Transverse colon (tissue), 4 donors: Measurements from ENCODE around the gene CPVL. TPM values are rescaled to one million over a fixed set of nuclear protein-coding genes. Genes with fewer than 3 reads are reported as not detected.
A peak's percentile ranks its signal among the peaks of the same experiment; 100 is the strongest.

Experiments
- DNase-seq: peaks from one replicate; pipeline ENCODE4 v3.0.0-alpha.2; 2019
- H3K27ac ChIP-seq, 4 donors: fragments of 200-600 bp; sonication (generic); 2 replicates each; pipeline ENCODE4 v1.5.1; 2016 to 2018; ENCODE audit warnings: inconsistent platforms in 4 of 4
- H3K27me3 ChIP-seq: fragments of 200-600 bp; sonication (generic); 2 replicates; pipeline ENCODE4 v1.5.1; 2017; ENCODE audit warnings: inconsistent platforms
- H3K36me3 ChIP-seq, 4 donors: fragments of 200-600 bp; sonication (generic); 2 replicates each; pipeline ENCODE4 v1.5.1; 2017 to 2019; ENCODE audit warnings: inconsistent platforms in 4 of 4
- H3K4me1 ChIP-seq, 4 donors: fragments of 200-600 bp; sonication (generic); 2 replicates each; pipeline ENCODE4 v1.5.1; 2017 to 2020; ENCODE audit warnings: inconsistent platforms in 4 of 4
- H3K4me3 ChIP-seq, 4 donors: fragments of 200-600 bp; sonication (generic); 1 replicate in 1 of 4; 2 replicates in 3 of 4; pipeline versions ENCODE4 v1.5.1 to v1.6.1; 2017 to 2019; ENCODE audit warnings: inconsistent platforms in 4 of 4
- H3K9me3 ChIP-seq, 2 donors: fragments of 200-600 bp; sonication (generic); 2 replicates each; pipeline ENCODE4 v1.5.1; 2017 to 2019; ENCODE audit warnings: inconsistent platforms in 2 of 2
- EP300 ChIP-seq: sonication (generic); formaldehyde crosslinking; IDR thresholded peaks from one replicate; pipeline ENCODE4 v1.6.1; 2017; ENCODE audit warnings: antibody characterized with exemption, low read depth
- POLR2A ChIP-seq: fragments of 450-650 bp; IDR thresholded peaks from one replicate; pipeline ENCODE4 v1.6.1; 2016; ENCODE audit warnings: antibody characterized with exemption, mild to moderate bottlenecking, moderate library complexity
- POLR2AphosphoS5 ChIP-seq, 3 donors: sonication (generic); formaldehyde crosslinking; IDR thresholded peaks; one replicate each; pipeline ENCODE4 v1.6.1; 2016; ENCODE audit warnings: antibody characterized with exemption in 3 of 3
- WGBS, 2 donors: methylation state at CpG; one replicate each; pipeline ENCODE4 v1.1.5; 2018; ENCODE audit warnings: low coverage in 1 of 2; 5-methylcytosine and 5-hydroxymethylcytosine counted together
- in situ Hi-C, 4 donors: fragments of 200-750 bp; cut with MboI; loops; one replicate each; pipeline versions ENCODE4 v1.15.0 to v1.15.1; 2017; ENCODE audit warnings: low sequenced_read_pairs in 3 of 4, low pct_ligation_motif_present in 1 of 4, low pct_unique_long_range_greater_than_20kb in 1 of 4
- intact Hi-C: fragments of 100-400 bp; cut with DNase I; formaldehyde crosslinking; loops from one replicate; pipeline ENCODE4 v1.15.1; 2023; ENCODE audit warnings: low total_unique reads
- total RNA-seq, 4 donors: library from RNA; depleted of rRNA; stranded (reverse); fragments of >200 nt; gene quantifications; one replicate each; pipeline ENCODE4 v1.1.0, GENCODE V29; 2016
- TF ChIP-seq, protein P1 (sequence below), 5 experiments: fragments of 200-600 bp in 3 of 5; fragments of 450-650 bp in 2 of 5; sonication (generic) in 3 of 5; IDR thresholded peaks; 1 replicate in 2 of 5; 2 replicates in 3 of 5; pipeline ENCODE4 v1.5.1; 2016 to 2017; ENCODE audit warnings: antibody characterized with exemption in 5 of 5, inconsistent platforms in 3 of 5, mild to moderate bottlenecking in 2 of 5, moderate library complexity in 1 of 5

CPVL gene
- total RNA-seq, 4 donors from 2014 or later = 0.75 to 9.7 (median 4.8) TPM

DNA sequence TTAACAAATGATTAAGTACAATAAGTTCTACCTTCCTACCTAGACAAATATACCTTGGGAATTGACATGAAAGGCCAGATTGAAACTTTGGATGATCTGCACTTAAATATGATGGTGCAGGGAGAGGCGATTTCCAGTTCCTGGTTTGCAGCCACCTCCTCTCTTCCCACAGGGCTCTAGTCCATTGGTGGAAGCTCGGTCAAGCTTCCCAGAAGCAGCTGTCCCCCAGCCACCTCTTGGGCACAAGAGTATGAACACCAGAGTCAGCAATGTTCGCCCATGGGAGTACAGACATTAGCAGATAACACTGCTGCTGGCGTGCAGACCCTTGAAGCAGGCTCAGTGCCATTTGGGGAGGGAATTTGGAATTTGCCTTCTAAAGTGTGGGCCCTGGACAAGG lies 1.5 kb upstream of the CPVL start:
- Histone ChIP-seq H3K27me3 (peaks cover 28% of the 10 kb centered on the region), H3K27ac (no peak overlapping the region), H3K4me3 (no peak overlapping the region), H3K4me1 (peaks cover 3 to 19% (median 17%) of the 10 kb centered on the region in 4 donors), H3K36me3 (no peaks in the 10 kb centered on the region), H3K9me3 (no peaks in the 10 kb centered on the region)
- no peak for DNase-seq
- WGBS, 2 donors = 70 to 88% methylated on average over 3 to 4 of the region's 4 CpGs
- intact Hi-C loops (no loop called here), in situ Hi-C loops (no loop called here)
- TF ChIP-seq POLR2A (no peak), EP300 (no peak), POLR2AphosphoS5 (IDR thresholded peaks at IDR 0.05) (no peak)
- TF ChIP-seq, protein P1, sequence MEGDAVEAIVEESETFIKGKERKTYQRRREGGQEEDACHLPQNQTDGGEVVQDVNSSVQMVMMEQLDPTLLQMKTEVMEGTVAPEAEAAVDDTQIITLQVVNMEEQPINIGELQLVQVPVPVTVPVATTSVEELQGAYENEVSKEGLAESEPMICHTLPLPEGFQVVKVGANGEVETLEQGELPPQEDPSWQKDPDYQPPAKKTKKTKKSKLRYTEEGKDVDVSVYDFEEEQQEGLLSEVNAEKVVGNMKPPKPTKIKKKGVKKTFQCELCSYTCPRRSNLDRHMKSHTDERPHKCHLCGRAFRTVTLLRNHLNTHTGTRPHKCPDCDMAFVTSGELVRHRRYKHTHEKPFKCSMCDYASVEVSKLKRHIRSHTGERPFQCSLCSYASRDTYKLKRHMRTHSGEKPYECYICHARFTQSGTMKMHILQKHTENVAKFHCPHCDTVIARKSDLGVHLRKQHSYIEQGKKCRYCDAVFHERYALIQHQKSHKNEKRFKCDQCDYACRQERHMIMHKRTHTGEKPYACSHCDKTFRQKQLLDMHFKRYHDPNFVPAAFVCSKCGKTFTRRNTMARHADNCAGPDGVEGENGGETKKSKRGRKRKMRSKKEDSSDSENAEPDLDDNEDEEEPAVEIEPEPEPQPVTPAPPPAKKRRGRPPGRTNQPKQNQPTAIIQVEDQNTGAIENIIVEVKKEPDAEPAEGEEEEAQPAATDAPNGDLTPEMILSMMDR (IDR thresholded peaks at IDR 0.05) = no peak

DNA sequence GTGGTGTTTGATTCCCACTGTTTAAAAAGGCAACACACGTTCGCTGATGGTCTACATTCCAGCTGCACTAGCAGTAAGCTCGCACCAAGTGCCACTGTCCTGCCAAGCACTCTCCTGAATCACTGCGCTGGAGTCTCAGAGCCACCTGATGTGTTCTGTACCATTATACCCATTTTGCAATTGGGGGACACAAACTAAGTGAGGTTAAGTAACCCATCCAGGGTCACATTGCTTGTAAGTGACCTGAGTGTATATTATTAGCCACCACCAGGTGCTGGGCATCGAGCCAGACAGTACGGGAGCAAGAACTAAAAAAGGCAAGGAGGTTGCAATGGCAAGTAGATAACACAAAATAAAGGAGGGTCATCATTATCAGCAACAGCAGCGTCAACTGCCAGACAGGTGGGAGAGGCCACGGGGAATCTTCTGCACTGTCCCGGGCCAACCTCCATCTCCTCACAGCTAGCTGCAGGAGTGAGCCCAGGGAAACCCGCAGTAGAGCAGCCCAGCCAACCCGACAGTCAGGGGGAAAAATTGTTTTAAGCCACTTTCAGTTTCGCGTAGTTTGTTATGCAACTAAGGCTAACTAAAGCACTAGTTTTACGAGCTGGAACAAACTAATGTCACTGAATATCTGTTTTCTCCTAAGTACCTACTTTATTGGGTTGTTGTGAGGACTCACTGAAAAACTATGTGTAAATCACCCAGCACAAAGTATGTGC lies 712 bp upstream of the CPVL start:
- H3K27me3 ChIP-seq = peaks cover 28% of the 10 kb centered on the region
- TF ChIP-seq POLR2A (no peak), POLR2AphosphoS5 (IDR thresholded peaks at IDR 0.05) (no peak), EP300 (no peak)
- TF ChIP-seq, protein P1 (IDR thresholded peaks at IDR 0.05) = no peak
- DNase-seq = peak; percentile 20
- in situ Hi-C loops = no loop called here
- WGBS, 2 donors = 26 to 29% methylated on average over 6 to 14 of the region's 14 CpGs
- intact Hi-C loops = no loop called here
- no peaks in the 10 kb centered on the region for H3K36me3 ChIP-seq
- peaks cover 3 to 21% (median 17%) of the 10 kb centered on the region in 4 donors for H3K4me1 ChIP-seq
- peak overlapping the region in 3 of 4 donors; percentile 16 to 39 (median 19) for H3K27ac ChIP-seq
- no peaks in the 10 kb centered on the region for H3K9me3 ChIP-seq
- peak overlapping the region in 3 of 4 donors; percentile 18 to 45 (median 36) for H3K4me3 ChIP-seq

DNA sequence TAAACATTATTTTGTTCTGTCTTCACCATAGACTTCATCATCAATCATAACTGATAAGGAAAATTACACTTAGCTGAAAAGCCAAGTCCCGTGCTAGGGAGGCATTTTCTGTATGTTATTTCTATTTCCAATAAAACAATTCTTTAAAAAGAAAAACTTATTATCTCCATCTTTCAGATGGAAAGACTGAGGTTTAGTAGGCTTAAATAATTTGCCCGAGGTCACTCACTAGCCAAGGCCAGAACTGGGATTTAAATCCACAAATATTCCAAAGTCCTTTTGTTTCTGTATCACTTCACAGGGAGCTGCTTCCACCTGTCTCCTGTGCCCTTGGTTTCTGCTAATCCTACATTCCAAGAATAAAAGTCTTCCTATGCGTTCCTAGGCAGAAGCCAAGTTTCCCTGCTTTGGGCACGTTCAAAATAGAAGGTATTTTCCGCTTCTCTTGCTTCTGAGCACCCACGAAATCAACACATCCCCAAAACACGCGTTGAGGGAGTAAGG lies 732 bp downstream of the CPVL start:
- no peaks in the 10 kb centered on the region for H3K36me3 ChIP-seq
- H3K27me3 ChIP-seq = peaks cover 28% of the 10 kb centered on the region
- H3K4me3 ChIP-seq = peak overlapping the region in 3 of 4 donors; percentile 18 to 45 (median 36)
- TF ChIP-seq, protein P1 (IDR thresholded peaks at IDR 0.05) = no peak
- TF ChIP-seq POLR2A (no peak), POLR2AphosphoS5 (IDR thresholded peaks at IDR 0.05) (no peak), EP300 (no peak)
- no peaks in the 10 kb centered on the region for H3K9me3 ChIP-seq
- 23 to 41% methylated on average over 2 to 8 of the region's 8 CpGs for WGBS, 2 donors
- H3K27ac ChIP-seq = peak overlapping the region in 3 of 4 donors; percentile 7 to 28 (median 17)
- no peak for DNase-seq
- in situ Hi-C loops = no loop called here
- H3K4me1 ChIP-seq = peaks cover 3 to 32% (median 28%) of the 10 kb centered on the region in 4 donors
- intact Hi-C loops = no loop called here

DNA sequence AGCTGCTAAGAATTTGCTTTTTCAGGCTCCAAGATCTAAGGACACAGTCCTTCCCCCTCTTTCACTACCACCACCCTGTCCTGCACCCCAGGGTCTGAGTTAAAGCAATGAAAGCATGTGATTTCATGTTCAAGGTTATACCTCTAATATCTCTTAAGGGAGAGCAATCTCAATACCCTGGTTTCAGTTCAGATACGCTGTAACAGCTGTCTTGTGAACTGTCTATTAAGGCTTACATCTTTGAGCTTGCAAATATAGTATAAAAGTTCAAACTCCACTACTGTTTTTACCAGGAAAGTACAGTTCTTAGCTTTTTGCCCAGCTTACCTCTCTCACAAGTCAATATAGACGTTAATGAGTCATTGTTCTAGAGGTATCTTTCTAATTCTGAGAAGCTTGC lies 2.6 kb downstream of the CPVL start:
- Histone ChIP-seq H3K9me3 (no peaks in the 10 kb centered on the region), H3K27ac (no peak overlapping the region), H3K27me3 (peaks cover 28% of the 10 kb centered on the region), H3K36me3 (no peaks in the 10 kb centered on the region), H3K4me1 (peaks cover 3 to 35% (median 29%) of the 10 kb centered on the region in 4 donors), H3K4me3 (no peak overlapping the region)
- DNase-seq = no peak
- TF ChIP-seq POLR2A (no peak), EP300 (no peak), POLR2AphosphoS5 (IDR thresholded peaks at IDR 0.05) (no peak)
- TF ChIP-seq, protein P1 (IDR thresholded peaks at IDR 0.05) = no peak
- WGBS, 2 donors = 38 to 70% methylated on average over 1 to 2 of the region's 2 CpGs
- intact Hi-C loops = no loop called here
- in situ Hi-C loops = no loop called here
